IPS-18c (cell line): ENCODE measurements around the gene EPB41L4A.
"Not testable (repeated sequence)": the region's sequence is repeated elsewhere in the genome, so short reads cannot be mapped to it uniquely, and the experiment has no call there.

Experiments used
- H3K4me3 ChIP-seq: 2 replicates; pipeline ENCODE4 v1.7.0; 2013; ENCODE audit warnings: low read depth, mild to moderate bottlenecking, low read length, moderate library complexity; ENCODE audit not compliant: insufficient read depth
- H3K9me3 ChIP-seq: one replicate; pipeline ENCODE4 v1.6.1; 2013; ENCODE audit warnings: mild to moderate bottlenecking, low read length, moderate library complexity; ENCODE audit not compliant: control insufficient read depth, insufficient read depth

The EPB41L4A gene

DNA sequence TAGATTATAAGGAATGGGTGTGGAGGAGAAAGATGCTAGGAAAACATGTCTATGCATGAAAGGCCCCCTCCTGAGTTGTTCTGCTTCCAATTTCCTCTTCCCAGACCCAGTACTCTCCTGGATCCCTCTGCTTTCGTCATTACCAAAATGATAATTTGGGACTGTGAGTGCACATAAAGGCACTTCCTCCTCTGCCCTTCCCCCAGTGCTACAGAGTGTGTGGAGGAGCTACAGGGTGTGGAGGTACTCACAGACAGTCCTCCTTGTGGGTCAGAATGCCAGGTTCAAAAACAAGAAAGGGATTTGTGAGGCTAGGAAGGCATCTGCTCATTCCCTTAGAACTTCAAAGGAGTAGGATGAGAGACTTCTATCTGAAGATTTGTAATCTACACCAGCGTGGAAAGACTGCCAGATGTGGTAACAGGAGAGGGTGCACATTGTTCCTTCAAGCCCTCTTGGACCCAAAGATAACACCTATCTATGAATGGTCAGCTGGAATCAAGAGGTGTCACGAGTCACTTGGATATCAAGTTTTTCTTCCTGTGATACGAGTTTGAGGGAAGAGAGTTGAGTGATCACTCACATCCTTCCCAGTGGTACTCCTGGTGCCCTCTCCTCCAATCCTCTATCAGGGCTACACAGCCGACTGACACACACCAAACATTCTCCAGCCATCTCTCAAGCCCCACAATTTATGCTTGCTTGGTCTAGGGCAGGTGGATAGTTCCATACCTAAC, 201.1 kb downstream of the EPB41L4A start:
- Histone ChIP-seq H3K4me3 (no peak overlapping the region), H3K9me3 (no peaks in the 10 kb centered on the region)

GRCh38 chr5:112216140-112216539, 202.9 kb downstream of the EPB41L4A start:
- Histone ChIP-seq H3K4me3 (no peak overlapping the region), H3K9me3 (no peaks in the 10 kb centered on the region)

- no peaks in the 10 kb centered on the region for H3K9me3 ChIP-seq
- H3K4me3 ChIP-seq: no peak overlapping the region
These were observed 208.6 kb downstream of the EPB41L4A start for GRCh38 chr5:112210430-112211005.

GRCh38 chr5:112208699-112209615, 210.1 kb downstream of the EPB41L4A start:
- Histone ChIP-seq H3K9me3 (no peaks in the 10 kb centered on the region), H3K4me3 (no peak overlapping the region)

GRCh38 chr5:112208195-112208594, 210.9 kb downstream of the EPB41L4A start:
- not testable (repeated sequence) for H3K4me3 ChIP-seq, H3K9me3 ChIP-seq

DNA sequence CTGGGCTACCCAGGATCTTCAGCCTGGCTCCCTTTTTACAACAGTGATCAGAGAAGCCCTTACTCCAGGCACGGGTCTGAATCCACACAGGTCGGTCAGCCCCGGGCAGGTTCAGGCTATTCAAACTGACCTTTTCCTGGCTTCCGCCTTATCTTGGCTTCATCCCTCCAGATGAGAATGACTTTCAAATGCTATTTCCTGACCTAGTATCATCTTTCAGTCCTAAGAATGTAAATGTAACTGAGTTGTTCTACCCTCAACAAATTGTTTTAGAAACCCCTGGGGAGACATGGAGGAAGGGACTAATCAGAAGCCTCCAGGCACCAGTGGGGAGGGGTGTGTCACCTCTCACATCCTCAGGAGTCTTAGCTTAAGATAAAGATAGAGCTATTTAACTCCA, 213.2 kb downstream of the EPB41L4A start:
- Histone ChIP-seq H3K4me3 (no peak overlapping the region), H3K9me3 (no peaks in the 10 kb centered on the region)

DNA sequence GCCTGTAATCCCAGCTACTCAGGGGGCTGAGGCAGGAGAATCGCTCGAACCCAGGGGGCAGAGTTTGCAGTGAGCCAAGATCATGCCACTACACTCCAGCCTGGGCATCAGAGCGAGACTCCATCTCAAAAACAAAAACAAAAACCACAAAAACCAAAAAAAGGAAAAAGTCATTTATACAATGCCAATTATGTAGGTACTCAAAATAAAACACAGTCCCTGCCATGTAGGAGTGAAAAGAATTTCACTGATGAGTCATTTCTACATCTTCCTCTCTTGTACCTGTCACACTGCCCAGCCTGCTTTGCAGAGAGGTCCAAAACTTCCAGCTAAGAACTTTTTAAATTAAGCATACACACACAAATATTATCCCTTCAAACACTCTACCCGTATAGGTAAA, 215.8 kb downstream of the EPB41L4A start:
- Histone ChIP-seq H3K9me3 (no peaks in the 10 kb centered on the region), H3K4me3 (no peak overlapping the region)

DNA sequence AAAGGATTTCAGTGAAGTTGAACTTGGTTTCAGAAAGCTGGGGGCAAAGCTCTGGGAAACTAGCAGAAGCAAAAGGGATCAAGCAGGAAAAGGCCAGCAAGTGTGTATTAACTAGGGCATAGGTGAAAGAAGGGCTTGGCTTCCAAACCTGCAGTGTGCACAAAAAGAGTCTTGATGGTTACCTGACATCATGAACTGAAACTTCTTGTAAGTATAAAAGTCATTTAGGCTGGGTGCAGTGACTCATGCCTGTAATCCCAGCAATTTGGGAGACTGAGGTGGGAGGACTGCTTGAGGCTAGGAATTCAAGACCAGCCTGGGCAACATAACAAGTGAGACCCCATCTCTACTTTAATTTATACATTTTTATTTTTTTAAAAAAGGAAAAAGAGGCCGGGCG, 216.4 kb downstream of the EPB41L4A start:
- Histone ChIP-seq H3K9me3 (no peaks in the 10 kb centered on the region), H3K4me3 (no peak overlapping the region)

- Histone ChIP-seq H3K4me3 (no peak overlapping the region), H3K9me3 (no peaks in the 10 kb centered on the region)
These were observed 217.9 kb downstream of the EPB41L4A start for GRCh38 chr5:112201141-112201540.

GRCh38 chr5:112200131-112200530, 218.9 kb downstream of the EPB41L4A start:
- no peaks in the 10 kb centered on the region for H3K9me3 ChIP-seq
- no peak overlapping the region for H3K4me3 ChIP-seq

GRCh38 chr5:112196584-112196983, 222.5 kb downstream of the EPB41L4A start:
- no peaks in the 10 kb centered on the region for H3K9me3 ChIP-seq

DNA sequence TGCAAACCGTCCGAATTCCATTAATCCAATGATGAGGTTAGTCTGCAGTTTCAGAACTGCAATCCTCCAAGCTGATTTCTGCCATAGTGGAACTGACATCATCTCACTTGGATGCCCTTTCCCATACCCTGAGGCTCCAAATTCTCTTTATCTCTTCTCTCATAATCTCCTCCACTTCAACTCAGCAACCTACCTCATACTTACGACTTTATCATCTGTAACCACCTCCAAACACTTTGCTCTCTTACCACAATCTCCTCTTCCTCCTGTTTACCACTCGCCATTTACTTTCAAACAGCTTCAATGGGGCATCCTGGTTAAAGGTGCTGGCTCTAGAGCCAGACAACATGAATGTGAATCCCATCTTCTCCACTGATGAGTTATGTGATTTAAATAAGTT, 223.2 kb downstream of the EPB41L4A start:
- no peaks in the 10 kb centered on the region for H3K9me3 ChIP-seq
- H3K4me3 ChIP-seq: no peak overlapping the region

More at GRCh38 chr5:112196584-112196983, 222.5 kb downstream of the EPB41L4A start:
- H3K4me3 ChIP-seq: no peak overlapping the region

- H3K4me3 ChIP-seq: no peak overlapping the region
- H3K9me3 ChIP-seq: no peaks in the 10 kb centered on the region
These were observed 226.2 kb downstream of the EPB41L4A start for GRCh38 chr5:112192866-112193265.

DNA sequence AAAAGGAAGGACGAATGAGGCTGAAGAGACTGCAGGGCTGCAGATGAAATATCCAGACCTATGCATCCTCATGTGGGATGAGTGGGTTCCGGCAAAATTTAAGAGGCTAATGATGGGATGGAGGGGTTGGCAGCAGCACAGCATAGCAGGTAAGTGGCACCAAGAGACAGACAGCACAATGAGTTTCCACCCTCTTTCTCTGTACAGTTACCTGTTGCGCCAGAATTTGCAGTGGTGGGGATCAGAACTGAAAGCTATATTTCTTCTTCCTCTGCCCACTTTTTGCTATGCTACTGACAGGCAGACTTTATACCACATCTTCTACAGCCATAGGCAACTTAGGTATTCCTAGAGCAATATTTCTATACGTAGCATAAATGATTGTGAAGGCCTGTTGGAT, 227.0 kb downstream of the EPB41L4A start:
- no peak overlapping the region for H3K4me3 ChIP-seq
- no peaks in the 10 kb centered on the region for H3K9me3 ChIP-seq

- no peaks in the 10 kb centered on the region for H3K9me3 ChIP-seq
- H3K4me3 ChIP-seq: no peak overlapping the region
These were observed 229.7 kb downstream of the EPB41L4A start for GRCh38 chr5:112189391-112189790.

- Histone ChIP-seq H3K4me3 (no peak overlapping the region), H3K9me3 (no peaks in the 10 kb centered on the region)
These were observed 232.6 kb downstream of the EPB41L4A start for GRCh38 chr5:112186401-112186990.

- H3K9me3 ChIP-seq: no peaks in the 10 kb centered on the region
These were observed 235.2 kb downstream of the EPB41L4A start for GRCh38 chr5:112183874-112184273.

More at GRCh38 chr5:112183874-112184273, 235.2 kb downstream of the EPB41L4A start:
- H3K4me3 ChIP-seq: no peak overlapping the region
